Measurements from ENCODE around the gene ZDHHC22.

ZDHHC22 gene

GRCh38 chr14:77125823-77126325 lies 15.7 kb downstream of the ZDHHC22 start:
- DNase-seq: no peak

DNA sequence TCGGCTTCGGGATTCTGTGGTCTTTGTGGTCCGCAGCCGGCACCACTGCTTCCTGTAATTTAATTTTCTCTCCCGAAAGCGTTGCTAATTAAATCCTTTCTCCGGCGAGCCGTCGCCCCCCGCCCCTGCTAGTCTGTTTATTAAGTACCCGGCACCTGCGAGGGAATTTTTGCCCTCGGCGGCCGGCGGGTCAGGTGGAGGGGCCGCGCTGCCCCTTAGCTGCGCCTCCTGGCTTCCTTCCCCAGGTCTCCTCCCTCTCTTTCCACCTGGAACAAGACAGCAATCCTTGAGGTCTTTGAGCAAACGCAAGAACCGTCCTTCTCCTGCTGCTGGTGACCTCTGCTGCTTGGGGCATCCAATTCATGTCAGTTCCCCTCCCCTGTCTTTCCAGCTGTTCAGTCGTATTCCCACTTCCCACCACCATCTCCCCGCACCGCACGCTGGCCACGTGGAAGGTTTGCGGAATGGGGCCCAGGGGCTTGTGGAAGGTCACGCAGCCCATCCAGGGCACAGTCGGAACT lies 16.2 kb downstream of the ZDHHC22 start:
- no peak for DNase-seq

DNA sequence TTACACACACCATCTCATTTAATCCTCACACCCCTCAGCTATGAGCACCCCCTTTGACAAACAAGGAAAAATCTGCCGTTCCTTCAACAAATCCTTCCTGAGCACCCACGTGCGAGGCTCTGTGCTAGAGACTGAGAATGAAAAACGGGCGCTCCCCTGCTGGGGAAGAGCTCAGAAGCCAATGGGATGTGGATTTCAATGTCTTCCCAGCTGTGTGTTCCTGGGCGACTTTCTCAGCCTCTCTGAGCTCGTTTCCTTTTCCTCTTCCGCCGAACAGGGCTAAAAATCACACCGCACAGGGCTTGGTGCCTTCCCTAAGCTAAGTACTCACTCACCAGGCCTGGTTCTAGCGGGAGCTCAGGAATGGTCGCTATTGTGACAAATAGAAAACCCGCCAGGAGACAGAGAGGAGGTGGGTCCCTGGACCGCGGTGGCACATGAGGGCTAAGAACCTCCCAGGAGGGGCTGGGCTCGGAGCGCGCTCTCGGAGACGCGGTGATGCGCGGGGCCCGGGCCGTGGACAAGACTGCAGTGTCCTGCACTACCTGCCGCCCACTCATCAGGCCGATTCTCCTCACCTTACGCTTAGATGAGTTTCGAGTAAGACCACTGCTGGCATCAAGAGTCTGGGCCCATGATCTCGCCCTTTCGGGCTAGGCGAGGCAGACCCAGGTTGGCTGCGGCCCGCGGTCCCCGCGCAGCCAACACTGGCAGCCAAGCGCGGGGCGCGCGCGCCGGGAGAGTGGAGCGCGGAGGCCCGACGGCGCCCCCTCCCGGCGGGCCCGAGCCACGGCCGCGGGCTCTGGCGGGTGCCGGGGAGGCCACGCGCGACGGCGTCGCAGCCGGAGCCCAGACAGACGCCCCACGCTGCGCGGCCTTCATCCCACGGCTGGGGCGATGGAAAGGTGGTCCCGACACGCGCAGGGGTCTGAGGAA lies 17.0 kb downstream of the ZDHHC22 start:
- peak; percentile 64 to 90 (median 76) for DNase-seq

- DNase-seq: no peak
These were observed 17.9 kb downstream of the ZDHHC22 start for GRCh38 chr14:77123381-77124325.

- DNase-seq: no peak
These were observed 19.0 kb downstream of the ZDHHC22 start for GRCh38 chr14:77122526-77123125.

DNA sequence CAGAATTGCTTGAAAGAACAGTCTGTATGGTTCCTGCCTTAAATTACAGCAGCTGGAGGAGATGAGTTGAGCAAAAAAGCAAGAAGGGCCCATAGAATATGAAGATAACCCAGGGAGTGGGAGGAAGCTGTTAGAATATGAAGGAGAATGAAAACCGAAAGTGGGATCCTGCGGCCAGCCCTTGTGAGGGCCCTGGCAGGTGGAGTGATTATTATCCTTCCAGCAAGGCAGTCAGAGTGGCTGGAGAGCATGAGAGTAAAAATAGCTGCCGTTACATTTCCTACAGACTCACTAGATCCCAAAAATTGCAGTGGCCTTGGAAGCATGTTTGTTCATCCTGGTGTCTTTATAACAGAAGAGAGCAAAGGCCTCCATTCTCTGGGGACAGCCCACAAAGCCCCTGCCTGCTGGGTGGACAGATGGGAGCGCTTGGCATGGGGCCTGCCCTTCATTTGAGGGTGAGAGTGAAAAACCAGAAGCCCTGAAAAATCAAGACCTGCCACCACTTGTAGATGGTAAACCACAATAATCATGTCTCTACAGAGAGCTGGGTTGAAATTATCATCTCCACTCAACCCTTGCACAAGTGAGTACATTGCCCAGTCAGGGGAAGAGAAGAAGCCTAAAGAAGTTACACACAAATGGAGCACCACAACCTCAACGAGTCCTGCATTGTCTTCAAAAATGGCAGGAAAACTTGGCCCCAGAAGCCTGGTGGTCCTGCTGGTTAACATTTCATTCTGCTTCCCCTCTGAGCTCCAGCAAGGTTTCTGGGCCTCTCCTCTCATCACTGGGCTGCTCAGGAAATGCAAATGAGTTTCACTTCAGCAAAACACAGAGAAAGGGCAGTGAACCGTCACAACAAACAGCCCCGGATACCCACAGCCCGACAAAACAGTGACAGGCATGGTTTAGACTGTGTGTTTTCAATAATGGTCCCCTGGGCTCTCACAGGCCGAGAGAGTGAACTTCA lies 20.5 kb downstream of the ZDHHC22 start:
- peak; percentile 37 to 70 (median 65) for DNase-seq

GRCh38 chr14:77119851-77120250 lies 21.7 kb downstream of the ZDHHC22 start:
- no peak for DNase-seq

GRCh38 chr14:77116172-77116817 lies 25.3 kb downstream of the ZDHHC22 start:
- DNase-seq: no peak

GRCh38 chr14:77114609-77115008 lies 27.0 kb downstream of the ZDHHC22 start:
- DNase-seq: no peak

DNA sequence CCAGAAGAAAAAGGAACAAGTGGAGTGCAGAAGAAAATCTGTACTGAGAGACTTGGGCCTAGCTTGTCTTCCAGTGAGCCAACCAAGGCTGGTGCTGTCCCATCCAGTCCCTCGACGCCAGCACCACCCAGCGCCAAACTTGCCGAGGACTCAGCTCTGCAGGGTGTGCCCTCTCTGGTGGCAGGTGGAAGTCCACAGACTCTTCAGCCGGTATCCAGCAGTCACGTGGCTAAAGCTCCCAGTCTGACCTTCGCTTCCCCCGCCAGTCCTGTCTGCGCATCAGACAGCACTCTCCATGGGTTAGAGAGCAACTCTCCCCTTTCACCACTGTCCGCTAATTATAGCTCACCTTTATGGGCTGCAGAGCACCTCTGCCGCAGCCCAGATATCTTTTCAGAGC lies 27.9 kb downstream of the ZDHHC22 start:
- no peak for DNase-seq

- DNase-seq: no peak
These were observed 30.6 kb downstream of the ZDHHC22 start for GRCh38 chr14:77111021-77111420.

DNA sequence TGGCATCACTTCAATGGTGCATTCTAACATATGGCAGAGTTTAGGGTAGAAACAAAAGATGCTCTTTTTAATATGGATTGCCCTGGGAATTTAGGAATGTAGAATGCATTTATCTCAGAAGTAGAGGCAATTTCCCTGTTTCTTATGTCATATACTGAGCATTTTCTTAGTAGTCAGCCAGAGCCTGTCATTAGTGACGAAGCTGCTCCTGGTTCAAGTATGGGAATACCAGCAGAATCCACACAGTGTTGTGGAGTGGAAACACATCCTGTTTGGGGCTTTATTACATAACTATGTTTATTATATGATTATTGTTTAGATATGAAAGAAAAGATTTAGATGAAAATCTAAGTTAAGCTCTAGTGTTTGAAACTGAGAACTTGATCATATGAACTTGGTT lies 31.3 kb downstream of the ZDHHC22 start:
- no peak for DNase-seq

GRCh38 chr14:77109656-77110055 lies 31.9 kb downstream of the ZDHHC22 start:
- no peak for DNase-seq

- no peak for DNase-seq
These were observed 32.8 kb downstream of the ZDHHC22 start for GRCh38 chr14:77108753-77109152.

GRCh38 chr14:77107228-77107627 lies 34.4 kb downstream of the ZDHHC22 start:
- DNase-seq: no peak

DNA sequence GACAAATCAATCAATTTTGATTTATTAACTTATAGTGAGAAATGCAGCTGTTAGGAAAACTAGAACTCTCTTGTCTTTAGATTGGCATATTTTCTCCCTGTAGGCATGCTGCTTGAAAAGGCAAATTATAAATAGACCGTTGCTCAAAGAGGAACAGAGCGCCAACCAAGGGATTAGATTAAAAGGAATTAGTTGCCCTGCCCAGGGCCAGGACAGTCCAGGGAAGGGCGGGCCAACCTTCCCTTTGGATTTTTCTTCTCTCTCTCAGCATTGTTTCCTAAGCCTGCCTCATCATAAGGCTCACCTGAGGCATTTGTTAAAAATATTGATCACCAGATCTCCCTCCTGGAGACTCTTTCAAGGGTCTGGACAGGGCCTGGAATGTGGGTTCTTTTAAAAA lies 34.9 kb downstream of the ZDHHC22 start:
- DNase-seq: no peak

DNA sequence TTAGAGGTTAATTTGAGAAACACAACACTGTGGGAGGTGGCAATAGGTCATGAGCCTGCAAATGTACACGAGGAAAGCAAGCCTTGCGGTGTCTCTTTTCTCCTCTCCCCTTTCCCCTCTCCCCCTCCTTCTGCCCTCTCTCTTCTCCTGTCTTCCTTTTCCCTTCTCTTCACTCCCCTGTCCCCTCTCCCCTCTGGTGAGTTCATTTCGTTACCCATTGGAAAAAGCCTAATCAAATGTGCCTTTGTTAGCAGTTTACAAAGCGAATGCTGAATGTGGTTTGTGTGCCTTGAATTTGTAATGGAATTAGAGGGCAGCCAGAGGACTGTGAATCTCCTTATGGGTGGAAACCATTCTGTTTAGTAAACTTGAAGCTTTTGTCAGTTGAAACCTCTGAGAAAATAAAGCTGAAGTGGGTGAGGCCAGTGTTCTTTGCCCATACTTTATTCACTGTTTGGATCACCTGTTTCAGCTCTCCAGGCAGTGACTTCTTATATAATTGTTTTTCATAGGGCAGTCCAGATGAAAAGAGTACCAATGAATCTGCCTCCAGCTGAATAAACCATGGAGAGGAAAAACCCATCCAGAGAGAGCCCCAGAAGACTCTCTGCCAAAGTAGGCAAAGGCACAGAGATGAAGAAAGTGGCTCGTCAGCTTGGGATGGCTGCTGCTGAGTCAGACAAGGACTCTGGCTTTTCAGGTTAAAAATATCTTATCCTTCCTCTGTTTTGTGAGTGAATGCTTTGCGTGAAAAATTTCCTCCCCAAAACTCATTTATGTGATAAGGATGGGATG lies 36.2 kb downstream of the ZDHHC22 start:
- DNase-seq: no peak

GRCh38 chr14:77104393-77104792 lies 37.2 kb downstream of the ZDHHC22 start:
- DNase-seq: no peak

GRCh38 chr14:77103951-77104350 lies 37.6 kb downstream of the ZDHHC22 start:
- no peak for DNase-seq

GRCh38 chr14:77103475-77103874 lies 38.1 kb downstream of the ZDHHC22 start:
- no peak for DNase-seq
